CD4-positive, alpha-beta T cell (primary cell): ENCODE data around the gene OR52N4. TPM values are rescaled to one million over a fixed set of nuclear protein-coding genes. Genes with fewer than 3 reads are reported as not detected.

ENCODE experiments used
- ATAC-seq: fragments of 200-7000 bp; cut with Tn5 transposase; one replicate; pipeline ENCODE4 v1.10.0; 2022; ENCODE audit warnings: mild to moderate bottlenecking; ENCODE audit not compliant: poor library complexity
- CTCF ChIA-PET: fragments of 350-600 bp; sonication (Branson Sonifier 250); formaldehyde crosslinking; loops from one replicate; lab custom pipeline; 2021; ENCODE audit warnings: antibody characterized with exemption, inconsistent platforms; lab: Charles Lee
- POLR2A ChIA-PET: fragments of 350-600 bp; sonication (Branson Sonifier 250); formaldehyde crosslinking; loops from one replicate; lab custom pipeline; 2021; ENCODE audit warnings: antibody characterized with exemption, inconsistent platforms; lab: Charles Lee
- DNase-seq, 14 experiments: peaks; one replicate each; pipeline ENCODE4 v3.0.0-alpha.2; 2013 to 2020; ENCODE audit warnings: mixed read lengths in 2 of 14
- H3K27ac ChIP-seq, 2 donors: one replicate each; pipeline versions ENCODE4 v1.5.1 to v1.7.0; 2013; ENCODE audit warnings: low read length in 2 of 2, low read depth in 1 of 2, mild to moderate bottlenecking in 1 of 2
- H3K27me3 ChIP-seq, 2 experiments: 1 replicate in 1 of 2; 2 replicates in 1 of 2; pipeline versions ENCODE4 v1.6.1 to v1.7.0; 2013; ENCODE audit warnings: low read length in 2 of 2, control low read depth in 1 of 2, mild to moderate bottlenecking in 1 of 2, moderate library complexity in 1 of 2; ENCODE audit not compliant: insufficient read depth in 2 of 2, control insufficient read depth in 1 of 2
- H3K36me3 ChIP-seq: one replicate; pipeline ENCODE4 v1.6.1; 2013; ENCODE audit warnings: low read length, control low read depth; ENCODE audit not compliant: insufficient read depth
- H3K4me1 ChIP-seq: one replicate; pipeline ENCODE4 v1.6.1; 2013; ENCODE audit warnings: low read length, control low read depth; ENCODE audit not compliant: insufficient read depth
- H3K4me3 ChIP-seq: one replicate; pipeline ENCODE4 v1.5.1; 2013; ENCODE audit warnings: mild to moderate bottlenecking, low read length, moderate library complexity
- H3K9me3 ChIP-seq, 2 experiments: 1 replicate in 1 of 2; 2 replicates in 1 of 2; pipeline versions ENCODE4 v1.6.1 to v1.7.0; 2013; ENCODE audit warnings: low read length in 2 of 2, mild to moderate bottlenecking in 2 of 2, control low read depth in 1 of 2, moderate library complexity in 1 of 2; ENCODE audit not compliant: control insufficient read depth in 1 of 2, insufficient read depth in 1 of 2
- H3K27ac Mint-ChIP-seq: one replicate; pipeline ENCODE4 v1.8.0; 2020; ENCODE audit warnings: mixed read lengths
- H3K27me3 Mint-ChIP-seq: one replicate; pipeline ENCODE4 v1.8.0; 2021; ENCODE audit warnings: mixed read lengths
- H3K36me3 Mint-ChIP-seq: one replicate; pipeline ENCODE4 v1.8.0; 2021; ENCODE audit warnings: low read depth, mixed read lengths
- H3K4me1 Mint-ChIP-seq: one replicate; pipeline ENCODE4 v1.8.0; 2021; ENCODE audit warnings: low read depth, mixed read lengths
- H3K4me3 Mint-ChIP-seq: one replicate; pipeline ENCODE4 v1.8.0; 2020; ENCODE audit warnings: mild to moderate bottlenecking, mixed read lengths
- H3K9me3 Mint-ChIP-seq: one replicate; pipeline ENCODE4 v1.8.0; 2020; ENCODE audit warnings: mixed read lengths
- CTCF ChIP-seq: fragments of 200-600 bp; IDR thresholded peaks from one replicate; pipeline ENCODE4 v1.8.0; 2022; ENCODE audit warnings: antibody characterized with exemption, mild to moderate bottlenecking
- intact Hi-C, 2 experiments: fragments of 100-400 bp; cut with DNase I in 1 of 2; cut with micrococcal nuclease in 1 of 2; formaldehyde crosslinking; loops; one replicate each; pipeline versions ENCODE4 v1.15.1 to v1.9.0; 2023 to 2025; cut with DNase I, micrococcal nuclease
- total RNA-seq, 174 experiments: library from RNA in 2 of 174; stranded (reverse) in 2 of 174; gene quantifications; one replicate each; pipeline ENCODE4 v1.2.3 and lab custom pipeline; 2021 to 2026

The OR52N4 gene
- total RNA-seq, 2 experiments from 2014 or later, result 0.50 to 0.96 TPM

- CTCF ChIA-PET, result no interaction called here
- H3K9me3 Mint-ChIP-seq, result peaks cover 20% of the 10 kb centered on the region
Observed at GRCh38 chr11:5738431-5738830, 15.6 kb upstream of the OR52N4 start.

DNA sequence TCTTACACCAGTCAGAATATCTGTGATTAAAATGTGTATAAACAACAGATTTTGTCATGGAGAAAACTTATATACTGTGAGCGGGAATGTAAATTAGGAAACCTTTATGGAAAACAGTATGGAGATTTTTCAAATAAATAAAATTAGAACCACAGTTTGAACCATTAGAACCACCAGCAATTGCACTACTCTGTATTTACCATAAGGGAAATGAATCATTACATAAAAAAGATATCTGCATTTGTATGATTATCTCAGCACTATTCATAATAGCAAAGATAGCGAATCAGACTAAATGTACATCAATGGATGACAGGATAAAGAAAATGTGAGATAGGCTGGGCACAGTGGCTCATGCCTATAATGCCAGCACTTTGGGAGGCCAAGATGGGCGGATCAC is 7.4 kb upstream of the OR52N4 start:
- H3K9me3 ChIP-seq, result peaks cover 0 to 10% of the 10 kb centered on the region in 2 experiments
- ATAC-seq, result no peak
- H3K27ac Mint-ChIP-seq, result no peak overlapping the region
- intact Hi-C loops, result no loop called here
- no peaks in the 10 kb centered on the region for H3K27me3 ChIP-seq
- H3K36me3 ChIP-seq, result no peaks in the 10 kb centered on the region
- H3K36me3 Mint-ChIP-seq, result no peaks in the 10 kb centered on the region
- H3K4me3 ChIP-seq, result no peak overlapping the region
- H3K4me1 Mint-ChIP-seq, result no peaks in the 10 kb centered on the region
- no peaks in the 10 kb centered on the region for H3K27me3 Mint-ChIP-seq
- ChIA-PET CTCF (no interaction called here), POLR2A (no interaction called here)
- no peak for TF ChIP-seq CTCF
- no peak overlapping the region for H3K27ac ChIP-seq
- peaks cover 17% of the 10 kb centered on the region for H3K9me3 Mint-ChIP-seq
- no peak overlapping the region for H3K4me3 Mint-ChIP-seq
- no peaks in the 10 kb centered on the region for H3K4me1 ChIP-seq
- no peak for DNase-seq

More at GRCh38 chr11:5738431-5738830, 15.6 kb upstream of the OR52N4 start:
- no peaks in the 10 kb centered on the region for H3K36me3 ChIP-seq
- no peak for TF ChIP-seq CTCF
- H3K4me3 ChIP-seq, result no peak overlapping the region
- Mint-ChIP-seq H3K4me3 (no peak overlapping the region), H3K36me3 (peaks cover 4% of the 10 kb centered on the region), H3K4me1 (no peaks in the 10 kb centered on the region), H3K27ac (no peak overlapping the region), H3K27me3 (no peaks in the 10 kb centered on the region)
- intact Hi-C loops, result no loop called here
- H3K27me3 ChIP-seq, result no peaks in the 10 kb centered on the region
- POLR2A ChIA-PET, result no interaction called here
- no peaks in the 10 kb centered on the region for H3K4me1 ChIP-seq
- ATAC-seq, result no peak
- no peak overlapping the region for H3K27ac ChIP-seq
- H3K9me3 ChIP-seq, result peaks cover 3 to 14% of the 10 kb centered on the region in 2 experiments
- no peak for DNase-seq

- DNase-seq (no peak), ATAC-seq (no peak)
- no peaks in the 10 kb centered on the region for H3K36me3 Mint-ChIP-seq
- no peaks in the 10 kb centered on the region for H3K4me1 ChIP-seq
- no peaks in the 10 kb centered on the region for H3K4me1 Mint-ChIP-seq
- H3K27ac Mint-ChIP-seq, result no peak overlapping the region
- no peaks in the 10 kb centered on the region for H3K9me3 Mint-ChIP-seq
- no peak overlapping the region for H3K27ac ChIP-seq
- no peaks in the 10 kb centered on the region for H3K27me3 Mint-ChIP-seq
- no peaks in the 10 kb centered on the region for H3K36me3 ChIP-seq
- no peaks in the 10 kb centered on the region for H3K9me3 ChIP-seq
- intact Hi-C loops, result no loop called here
- no peak for TF ChIP-seq CTCF
- no peaks in the 10 kb centered on the region for H3K27me3 ChIP-seq
- ChIA-PET CTCF (no interaction called here), POLR2A (no interaction called here)
- H3K4me3 Mint-ChIP-seq, result no peak overlapping the region
- H3K4me3 ChIP-seq, result no peak overlapping the region
Observed at GRCh38 chr11:5749836-5750235, 4.2 kb upstream of the OR52N4 start.
